Measurements from ENCODE around the gene COG1.
A peak's percentile ranks its signal among the peaks of the same experiment; 100 is the strongest.

- TF ChIP-seq CTCF (IDR thresholded peaks at IDR 0.05) = peak in 3 of 6 experiments; percentile 33 to 37 (median 34)
- TF ChIP-seq POLR2A (IDR thresholded peaks at IDR 0.05) = no peak
These were observed 54.9 kb downstream of the COG1 start for GRCh38 chr17:73247726-73248125.
